Neural progenitor cell (in vitro differentiated cells): Measurements from ENCODE around the gene GOT1. TPM values are rescaled to one million over a fixed set of nuclear protein-coding genes. Genes with fewer than 3 reads are reported as not detected.

Experiments
- DNase-seq: peaks from one replicate; pipeline ENCODE4 v3.0.0-alpha.2; 2016; ENCODE audit warnings: low spot score
- H2AFZ ChIP-seq: fragments of 200-600 bp; sonication (generic); replicated peaks from 2 replicates; pipeline ENCODE4 v1.6.1; 2016; ENCODE audit warnings: antibody characterized with exemption
- H3F3A ChIP-seq: fragments of 200-600 bp; sonication (generic); 2 replicates; pipeline ENCODE4 v1.6.1; 2016; ENCODE audit warnings: antibody characterized with exemption, low read depth
- H3K27ac ChIP-seq: fragments of 200-600 bp; sonication (generic); 2 replicates; pipeline ENCODE4 v1.5.1; 2016; ENCODE audit warnings: mild to moderate bottlenecking
- H3K27me3 ChIP-seq: fragments of 200-600 bp; sonication (generic); 2 replicates; pipeline ENCODE4 v1.6.1; 2016; ENCODE audit warnings: mild to moderate bottlenecking, moderate library complexity
- H3K36me3 ChIP-seq: fragments of 200-600 bp; sonication (generic); 2 replicates; pipeline ENCODE4 v1.5.1; 2016
- H3K4me1 ChIP-seq: fragments of 200-600 bp; sonication (generic); 2 replicates; pipeline ENCODE4 v1.6.1; 2016; ENCODE audit warnings: mixed run types
- H3K4me2 ChIP-seq: fragments of 200-600 bp; sonication (generic); 2 replicates; pipeline ENCODE4 v1.6.1; 2016
- H3K4me3 ChIP-seq: fragments of 200-600 bp; sonication (generic); 2 replicates; pipeline ENCODE4 v1.5.1; 2016
- H3K79me2 ChIP-seq: fragments of 200-600 bp; sonication (generic); 2 replicates; pipeline ENCODE4 v1.6.1; 2016; ENCODE audit warnings: low read depth
- H3K9ac ChIP-seq: fragments of 200-600 bp; sonication (generic); 2 replicates; pipeline ENCODE4 v1.6.1; 2016
- H3K9me3 ChIP-seq: fragments of 200-600 bp; sonication (generic); 2 replicates; pipeline ENCODE4 v1.5.1; 2016; ENCODE audit warnings: low read depth
- H4K20me1 ChIP-seq: fragments of 200-600 bp; sonication (generic); 2 replicates; pipeline ENCODE4 v1.6.1; 2016; ENCODE audit warnings: low read depth
- H3K27ac Mint-ChIP-seq: 3 replicates; pipeline ENCODE4 v1.8.0; 2021; ENCODE audit warnings: mixed read lengths
- H3K27me3 Mint-ChIP-seq: 2 replicates; pipeline ENCODE4 v1.8.0; 2022; ENCODE audit warnings: low read depth, mild to moderate bottlenecking, inconsistent platforms, moderate library complexity, mixed read lengths; ENCODE audit not compliant: insufficient read depth
- H3K36me3 Mint-ChIP-seq: 3 replicates; pipeline ENCODE4 v1.8.0; 2021; ENCODE audit warnings: mixed read lengths
- H3K4me1 Mint-ChIP-seq: 3 replicates; pipeline ENCODE4 v1.8.0; 2021; ENCODE audit warnings: mixed read lengths
- H3K4me3 Mint-ChIP-seq: 3 replicates; pipeline ENCODE4 v1.8.0; 2021; ENCODE audit warnings: mild to moderate bottlenecking, moderate library complexity, mixed read lengths
- H3K9me3 Mint-ChIP-seq: 3 replicates; pipeline ENCODE4 v1.8.0; 2020; ENCODE audit warnings: mixed read lengths
- EZH2 ChIP-seq: fragments of 200-600 bp; sonication (generic); IDR thresholded peaks from 2 replicates; pipeline ENCODE4 v1.6.1; 2017; ENCODE audit warnings: antibody characterized with exemption, mild to moderate bottlenecking, moderate library complexity
- EZH2phosphoT487 ChIP-seq: fragments of 200-600 bp; sonication (generic); IDR thresholded peaks from 2 replicates; pipeline ENCODE4 v1.6.1; 2017; ENCODE audit warnings: antibody characterized with exemption
- total RNA-seq: library from RNA; depleted of rRNA; stranded (reverse); fragments of >200 nt; gene quantifications from 2 replicates; pipeline ENCODE4 v1.2.3, GENCODE V29; 2015; ENCODE audit warnings: low replicate concordance
- TF ChIP-seq, protein P1 (sequence below): fragments of 200-600 bp; sonication (generic); IDR thresholded peaks from 2 replicates; pipeline ENCODE4 v1.5.1; 2017; ENCODE audit warnings: antibody characterized with exemption, mild to moderate bottlenecking

The GOT1 gene
- total RNA-seq, 1 donor from 2014 or later = 36.1 TPM

DNA sequence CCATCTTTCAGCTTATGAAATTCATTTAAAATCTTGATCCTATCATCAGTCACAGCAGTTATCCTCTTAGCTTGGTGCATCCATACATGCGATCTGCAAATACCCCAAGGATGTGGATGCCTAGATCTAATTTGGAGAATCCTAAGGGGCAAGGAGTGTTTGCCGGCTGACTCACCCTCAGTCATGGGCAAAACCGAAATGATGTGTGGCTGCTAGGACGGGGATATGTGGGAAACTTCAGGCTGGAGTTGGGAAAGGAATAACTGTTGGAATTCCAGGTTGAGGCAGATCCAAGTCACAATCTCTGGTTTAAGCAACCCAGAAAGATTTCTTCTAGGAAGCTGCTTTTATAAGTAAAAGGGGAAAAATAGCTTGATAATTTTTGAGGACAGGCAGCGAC is 19.7 kb upstream of the GOT1 start:
- Mint-ChIP-seq H3K9me3 (no peaks in the 10 kb centered on the region), H3K27ac (no peak overlapping the region), H3K4me3 (no peak overlapping the region), H3K4me1 (no peaks in the 10 kb centered on the region), H3K27me3 (no peaks in the 10 kb centered on the region), H3K36me3 (no peaks in the 10 kb centered on the region)
- Histone ChIP-seq H3K9me3 (no peaks in the 10 kb centered on the region), H3K4me1 (peaks cover 15% of the 10 kb centered on the region), H3K9ac (no peak overlapping the region), H3K79me2 (no peaks in the 10 kb centered on the region), H3K4me3 (no peak overlapping the region), H3K27ac (no peak overlapping the region), H4K20me1 (no peaks in the 10 kb centered on the region), H3K27me3 (no peaks in the 10 kb centered on the region), H2AFZ (no peak overlapping the region), H3K36me3 (no peaks in the 10 kb centered on the region), H3K4me2 (no peak overlapping the region), H3F3A (peaks cover 12% of the 10 kb centered on the region)
- no peak for DNase-seq
- TF ChIP-seq EZH2phosphoT487 (no peak), EZH2 (no peak)
- TF ChIP-seq, protein P1, sequence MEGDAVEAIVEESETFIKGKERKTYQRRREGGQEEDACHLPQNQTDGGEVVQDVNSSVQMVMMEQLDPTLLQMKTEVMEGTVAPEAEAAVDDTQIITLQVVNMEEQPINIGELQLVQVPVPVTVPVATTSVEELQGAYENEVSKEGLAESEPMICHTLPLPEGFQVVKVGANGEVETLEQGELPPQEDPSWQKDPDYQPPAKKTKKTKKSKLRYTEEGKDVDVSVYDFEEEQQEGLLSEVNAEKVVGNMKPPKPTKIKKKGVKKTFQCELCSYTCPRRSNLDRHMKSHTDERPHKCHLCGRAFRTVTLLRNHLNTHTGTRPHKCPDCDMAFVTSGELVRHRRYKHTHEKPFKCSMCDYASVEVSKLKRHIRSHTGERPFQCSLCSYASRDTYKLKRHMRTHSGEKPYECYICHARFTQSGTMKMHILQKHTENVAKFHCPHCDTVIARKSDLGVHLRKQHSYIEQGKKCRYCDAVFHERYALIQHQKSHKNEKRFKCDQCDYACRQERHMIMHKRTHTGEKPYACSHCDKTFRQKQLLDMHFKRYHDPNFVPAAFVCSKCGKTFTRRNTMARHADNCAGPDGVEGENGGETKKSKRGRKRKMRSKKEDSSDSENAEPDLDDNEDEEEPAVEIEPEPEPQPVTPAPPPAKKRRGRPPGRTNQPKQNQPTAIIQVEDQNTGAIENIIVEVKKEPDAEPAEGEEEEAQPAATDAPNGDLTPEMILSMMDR = no peak

DNA sequence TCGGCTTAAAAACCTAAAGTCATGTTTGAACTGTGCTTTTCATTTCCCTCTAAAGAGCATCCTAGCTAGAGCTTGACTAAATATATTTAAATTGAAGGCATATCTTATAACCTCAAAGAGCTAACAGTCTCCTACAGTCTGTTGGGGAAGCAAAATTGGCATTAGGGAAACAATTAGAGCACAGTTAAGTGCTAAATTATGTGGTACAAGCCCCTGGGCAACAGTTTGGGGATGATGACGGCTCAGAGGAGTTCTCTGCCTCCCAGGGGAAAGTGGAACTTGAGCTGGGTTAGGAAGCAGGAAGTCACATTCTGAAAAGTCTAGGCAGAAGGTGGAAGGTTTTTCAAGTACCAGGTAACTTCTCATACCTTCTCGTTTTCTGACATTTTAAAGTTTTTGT is 18.6 kb upstream of the GOT1 start:
- H3K27me3 ChIP-seq = no peaks in the 10 kb centered on the region
- H3K9ac ChIP-seq = no peak overlapping the region
- TF ChIP-seq EZH2 = no peak
- TF ChIP-seq, protein P1 = no peak
- no peak for TF ChIP-seq EZH2phosphoT487
- H3K4me2 ChIP-seq = no peak overlapping the region
- no peak overlapping the region for H3K27ac Mint-ChIP-seq
- H3K9me3 Mint-ChIP-seq = no peaks in the 10 kb centered on the region
- DNase-seq = no peak
- H3K27ac ChIP-seq = no peak overlapping the region
- peaks cover 12% of the 10 kb centered on the region for H3F3A ChIP-seq
- peaks cover 15% of the 10 kb centered on the region for H3K4me1 ChIP-seq
- H3K9me3 ChIP-seq = no peaks in the 10 kb centered on the region
- H3K27me3 Mint-ChIP-seq = peaks cover 3% of the 10 kb centered on the region
- H3K79me2 ChIP-seq = no peaks in the 10 kb centered on the region
- no peaks in the 10 kb centered on the region for H4K20me1 ChIP-seq
- no peak overlapping the region for H2AFZ ChIP-seq
- H3K4me1 Mint-ChIP-seq = no peaks in the 10 kb centered on the region
- H3K4me3 Mint-ChIP-seq = no peak overlapping the region
- no peaks in the 10 kb centered on the region for H3K36me3 Mint-ChIP-seq
- H3K4me3 ChIP-seq = no peak overlapping the region
- H3K36me3 ChIP-seq = no peaks in the 10 kb centered on the region

DNA sequence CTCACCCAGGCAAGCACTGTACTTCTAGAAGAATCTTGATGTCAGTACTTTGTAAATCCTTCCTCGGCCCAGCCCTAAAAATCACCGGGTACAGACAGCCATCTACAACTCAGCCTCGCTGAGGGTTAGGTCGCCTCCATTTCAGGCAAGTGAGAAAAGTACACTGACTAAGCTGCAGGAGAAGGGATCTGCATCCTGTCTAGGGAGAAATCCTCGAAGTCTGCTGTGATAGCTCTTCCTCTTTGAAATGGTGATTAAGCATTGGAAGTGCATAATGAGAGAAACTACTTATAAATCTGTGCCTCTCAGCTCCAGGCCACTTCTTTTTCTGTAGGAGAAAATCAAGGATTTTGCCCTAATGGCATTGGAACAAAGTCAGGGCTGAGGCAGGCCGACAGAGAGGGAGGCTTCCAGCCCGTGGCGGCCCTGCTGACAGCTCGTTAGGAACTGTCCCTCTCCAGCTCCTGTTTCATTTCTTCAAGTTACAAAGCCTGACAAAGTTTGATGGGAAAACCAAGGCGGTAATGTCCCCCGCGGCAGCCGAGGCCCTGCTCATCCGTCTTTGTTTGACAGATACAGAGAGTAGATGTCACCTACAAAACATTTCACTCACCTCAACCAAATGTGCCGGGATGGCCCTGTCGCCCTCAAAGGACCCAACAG is 14.1 kb upstream of the GOT1 start:
- Histone ChIP-seq H3K36me3 (no peaks in the 10 kb centered on the region), H3K4me1 (no peaks in the 10 kb centered on the region), H3F3A (no peaks in the 10 kb centered on the region), H3K27ac (no peak overlapping the region), H4K20me1 (no peaks in the 10 kb centered on the region), H3K27me3 (no peaks in the 10 kb centered on the region), H3K9ac (no peak overlapping the region), H3K79me2 (no peaks in the 10 kb centered on the region), H3K9me3 (no peaks in the 10 kb centered on the region), H3K4me2 (no peak overlapping the region), H3K4me3 (no peak overlapping the region), H2AFZ (peak overlapping the region; percentile 73)
- H3K27me3 Mint-ChIP-seq = peaks cover 9% of the 10 kb centered on the region
- TF ChIP-seq EZH2phosphoT487 (no peak), EZH2 (no peak)
- TF ChIP-seq, protein P1 = no peak
- H3K36me3 Mint-ChIP-seq = no peaks in the 10 kb centered on the region
- H3K27ac Mint-ChIP-seq = no peak overlapping the region
- DNase-seq = no peak
- no peak overlapping the region for H3K4me3 Mint-ChIP-seq
- H3K9me3 Mint-ChIP-seq = no peaks in the 10 kb centered on the region
- H3K4me1 Mint-ChIP-seq = no peaks in the 10 kb centered on the region
